Breast epithelium (tissue), 4 donors: ENCODE measurements around the gene DHCR24. TPM values are rescaled to one million over a fixed set of nuclear protein-coding genes. Genes with fewer than 3 reads are reported as not detected.
"Not testable (repeated sequence)": the region's sequence is repeated elsewhere in the genome, so short reads cannot be mapped to it uniquely, and the experiment has no call there.

Source experiments
- DNase-seq, 2 donors: peaks; one replicate each; pipeline ENCODE4 v3.0.0-alpha.2; 2019; ENCODE audit warnings: low spot score in 2 of 2
- H3K27ac ChIP-seq, 2 donors: fragments of 200-600 bp; sonication (generic) in 1 of 2; one replicate each; pipeline ENCODE4 v1.5.1; 2016 to 2019; ENCODE audit warnings: mild to moderate bottlenecking in 1 of 2
- H3K27me3 ChIP-seq, 2 donors: fragments of 200-600 bp; sonication (generic) in 1 of 2; one replicate each; pipeline versions ENCODE4 v1.5.1 to v1.6.0; 2017 to 2019; ENCODE audit warnings: control low read depth in 1 of 2, mild to moderate bottlenecking in 1 of 2
- H3K36me3 ChIP-seq: fragments of 200-600 bp; one replicate; pipeline ENCODE4 v1.5.1; 2019
- H3K4me1 ChIP-seq, 2 donors: fragments of 200-600 bp; sonication (generic); one replicate each; pipeline ENCODE4 v1.5.1; 2016 to 2019; ENCODE audit warnings: control low read depth in 1 of 2
- H3K4me3 ChIP-seq, 3 donors: fragments of 200-600 bp; sonication (generic); 1 replicate in 2 of 3; 2 replicates in 1 of 3; pipeline ENCODE4 v1.5.1; 2016 to 2019; ENCODE audit warnings: mild to moderate bottlenecking in 3 of 3, moderate library complexity in 2 of 3
- H3K9me3 ChIP-seq, 2 donors: fragments of 200-600 bp; sonication (generic) in 1 of 2; one replicate each; pipeline ENCODE4 v1.5.1; 2016 to 2019; ENCODE audit warnings: control low read depth in 1 of 2
- CTCF ChIP-seq, 3 donors: fragments of 450-650 bp; IDR thresholded peaks; one replicate each; pipeline ENCODE4 v1.5.1; 2016 to 2017; ENCODE audit warnings: antibody characterized with exemption in 3 of 3, mild to moderate bottlenecking in 3 of 3, moderate library complexity in 3 of 3
- POLR2A ChIP-seq: fragments of 450-650 bp; IDR thresholded peaks from one replicate; pipeline ENCODE4 v1.6.1; 2016; ENCODE audit warnings: antibody characterized with exemption, mild to moderate bottlenecking, moderate library complexity
- POLR2AphosphoS5 ChIP-seq, 3 donors: sonication (generic); formaldehyde crosslinking; IDR thresholded peaks; one replicate each; pipeline ENCODE4 v1.6.1; 2017; ENCODE audit warnings: antibody characterized with exemption in 3 of 3
- intact Hi-C: fragments of 100-400 bp; cut with DNase I; formaldehyde crosslinking; loops from one replicate; pipeline ENCODE4 v1.15.1; 2023; ENCODE audit warnings: low total_unique reads
- total RNA-seq, 3 donors: library from RNA; depleted of rRNA; stranded (reverse); fragments of >200 nt; gene quantifications; one replicate each; pipeline ENCODE4 v1.1.0, GENCODE V29; 2016

The DHCR24 gene
- total RNA-seq, 3 donors from 2014 or later, result 149 to 230 (median 157) TPM

- Histone ChIP-seq H3K9me3 (no peaks in the 10 kb centered on the region), H3K36me3 (no peaks in the 10 kb centered on the region)
- intact Hi-C loops, result no loop called here
Observed at GRCh38 chr1:54922040-54922761, 35.2 kb upstream of the DHCR24 start.

GRCh38 chr1:54919367-54920359, 32.7 kb upstream of the DHCR24 start:
- Histone ChIP-seq H3K4me1 (peaks cover 0 to 3% of the 10 kb centered on the region in 2 donors), H3K36me3 (no peaks in the 10 kb centered on the region), H3K27me3 (no peaks in the 10 kb centered on the region), H3K4me3 (no peak overlapping the region), H3K9me3 (no peaks in the 10 kb centered on the region), H3K27ac (no peak overlapping the region)
- no peak for TF ChIP-seq POLR2A
- TF ChIP-seq POLR2AphosphoS5 (IDR thresholded peaks at IDR 0.05), result no peak
- TF ChIP-seq CTCF (IDR thresholded peaks at IDR 0.05), result no peak
- no peak for DNase-seq
- intact Hi-C loops, result no loop called here

More at GRCh38 chr1:54922040-54922761, 35.2 kb upstream of the DHCR24 start:
- no peak overlapping the region for H3K4me3 ChIP-seq
- H3K27me3 ChIP-seq, result no peaks in the 10 kb centered on the region
- DNase-seq, result no peak
- H3K4me1 ChIP-seq, result peaks cover 0 to 9% of the 10 kb centered on the region in 2 donors
- TF ChIP-seq POLR2AphosphoS5 (IDR thresholded peaks at IDR 0.05), result no peak
- TF ChIP-seq POLR2A, result no peak
- no peak for TF ChIP-seq CTCF (IDR thresholded peaks at IDR 0.05)
- H3K27ac ChIP-seq, result peak overlapping the region; percentile 88 to 89

- H3K4me3 ChIP-seq, H3K4me1 ChIP-seq, H3K27me3 ChIP-seq, H3K36me3 ChIP-seq, DNase-seq, intact Hi-C loops, H3K9me3 ChIP-seq, H3K27ac ChIP-seq: not testable (repeated sequence)
Observed at GRCh38 chr1:54911076-54911475, 24.1 kb upstream of the DHCR24 start.

GRCh38 chr1:54906586-54906985, 19.6 kb upstream of the DHCR24 start:
- H3K4me3 ChIP-seq, result no peak overlapping the region
- no peaks in the 10 kb centered on the region for H3K4me1 ChIP-seq
- H3K27ac ChIP-seq, result no peak overlapping the region
- no peak for TF ChIP-seq POLR2A
- TF ChIP-seq POLR2AphosphoS5 (IDR thresholded peaks at IDR 0.05), result no peak
- no peak for TF ChIP-seq CTCF (IDR thresholded peaks at IDR 0.05)
- no peaks in the 10 kb centered on the region for H3K27me3 ChIP-seq
- no peak for DNase-seq
- intact Hi-C loops, result no loop called here
- H3K9me3 ChIP-seq, result no peaks in the 10 kb centered on the region
- no peaks in the 10 kb centered on the region for H3K36me3 ChIP-seq

GRCh38 chr1:54904476-54905048, 17.6 kb upstream of the DHCR24 start:
- no peak for DNase-seq
- Histone ChIP-seq H3K27me3 (no peaks in the 10 kb centered on the region), H3K27ac (no peak overlapping the region), H3K36me3 (no peaks in the 10 kb centered on the region), H3K4me1 (no peaks in the 10 kb centered on the region), H3K9me3 (no peaks in the 10 kb centered on the region), H3K4me3 (no peak overlapping the region)
- intact Hi-C loops, result no loop called here
- TF ChIP-seq POLR2A (no peak), POLR2AphosphoS5 (IDR thresholded peaks at IDR 0.05) (no peak), CTCF (IDR thresholded peaks at IDR 0.05) (no peak)
